GM19372 (cell line): ENCODE data around the gene SNX19.
A peak's percentile ranks its signal among the peaks of the same experiment; 100 is the strongest.
"Not testable (repeated sequence)": the region's sequence is repeated elsewhere in the genome, so short reads cannot be mapped to it uniquely, and the experiment has no call there.

Source experiments
- ATAC-seq: cut with Tn5 transposase; IDR thresholded peaks from one replicate; pipeline ENCODE4 v1.9.1; 2021; ENCODE audit warnings: mild to moderate bottlenecking, low read depth, moderate library complexity; ENCODE audit not compliant: unreplicated experiment

SNX19 gene

DNA sequence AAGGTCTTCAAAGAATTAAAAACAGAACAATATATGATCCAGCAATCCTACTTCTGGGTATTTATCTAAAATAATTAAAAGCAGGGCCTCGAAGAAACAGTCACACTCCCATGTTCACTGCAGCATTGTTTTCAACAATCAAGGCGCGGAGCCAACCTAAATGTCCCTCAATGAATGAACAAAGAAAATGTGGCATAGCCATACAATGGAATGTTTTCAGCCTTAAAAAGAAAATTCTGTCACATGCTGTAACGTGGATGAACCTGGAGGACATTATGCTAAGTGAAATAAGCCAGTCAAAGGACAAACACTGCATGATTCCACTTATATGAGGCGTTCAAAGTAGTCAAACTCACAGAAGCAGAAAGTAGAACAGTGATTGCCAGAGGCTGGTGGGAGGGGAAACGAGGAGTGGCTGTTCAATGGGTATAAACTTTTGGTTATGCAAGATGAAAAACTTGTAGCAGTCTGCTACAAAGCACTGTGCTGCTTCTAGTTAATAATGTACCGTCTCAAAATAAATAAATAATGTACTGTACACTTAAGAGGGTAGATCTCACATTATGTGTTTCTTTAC lies 41.2 kb downstream of the SNX19 start:
- ATAC-seq = no peak

GRCh38 chr11:130874396-130874795 lies 41.9 kb downstream of the SNX19 start:
- no peak for ATAC-seq

GRCh38 chr11:130873761-130874160 lies 42.5 kb downstream of the SNX19 start:
- no peak for ATAC-seq

- no peak for ATAC-seq
Measured at GRCh38 chr11:130872981-130873380, 43.3 kb downstream of the SNX19 start.

DNA sequence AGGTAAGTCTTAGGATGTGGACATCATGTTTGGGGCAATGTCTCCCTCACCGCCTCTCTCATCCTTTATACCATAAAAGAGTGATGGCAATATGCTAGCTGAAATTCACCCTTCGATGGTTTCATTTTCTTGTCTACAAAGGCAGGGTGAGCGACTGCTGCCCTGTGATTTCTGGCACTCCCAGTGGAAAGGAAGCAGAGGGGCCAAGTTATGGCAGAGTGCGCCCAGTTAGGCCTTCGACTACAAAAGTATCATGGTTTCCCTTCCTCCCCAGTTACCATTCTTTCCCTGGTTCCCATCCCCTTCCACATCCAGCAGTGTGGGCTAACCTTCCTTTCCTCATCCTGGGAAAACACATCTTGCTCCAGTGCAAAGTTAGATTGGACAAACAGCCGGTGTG lies 43.8 kb downstream of the SNX19 start:
- ATAC-seq = no peak

DNA sequence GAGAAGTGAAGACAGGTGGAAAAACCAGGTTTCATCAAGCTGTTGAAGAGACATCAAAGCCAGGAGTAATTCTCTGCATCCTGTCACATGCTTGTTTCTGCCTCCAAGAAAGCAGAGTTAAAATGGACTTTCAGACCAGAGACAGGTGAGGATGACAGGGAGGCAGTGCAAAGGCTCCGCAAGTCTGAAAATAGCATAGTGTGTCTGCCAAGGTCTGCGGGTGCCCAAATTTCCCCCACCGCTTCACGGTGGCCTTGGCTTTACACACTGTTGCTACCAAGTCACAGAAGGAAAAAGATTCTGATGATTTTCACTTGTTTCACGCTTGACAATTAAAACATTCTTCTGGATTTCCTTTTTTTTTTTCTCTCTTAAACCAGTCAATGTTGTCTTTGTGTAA lies 44.2 kb downstream of the SNX19 start:
- ATAC-seq = no peak

GRCh38 chr11:130871616-130872015 lies 44.7 kb downstream of the SNX19 start:
- no peak for ATAC-seq

DNA sequence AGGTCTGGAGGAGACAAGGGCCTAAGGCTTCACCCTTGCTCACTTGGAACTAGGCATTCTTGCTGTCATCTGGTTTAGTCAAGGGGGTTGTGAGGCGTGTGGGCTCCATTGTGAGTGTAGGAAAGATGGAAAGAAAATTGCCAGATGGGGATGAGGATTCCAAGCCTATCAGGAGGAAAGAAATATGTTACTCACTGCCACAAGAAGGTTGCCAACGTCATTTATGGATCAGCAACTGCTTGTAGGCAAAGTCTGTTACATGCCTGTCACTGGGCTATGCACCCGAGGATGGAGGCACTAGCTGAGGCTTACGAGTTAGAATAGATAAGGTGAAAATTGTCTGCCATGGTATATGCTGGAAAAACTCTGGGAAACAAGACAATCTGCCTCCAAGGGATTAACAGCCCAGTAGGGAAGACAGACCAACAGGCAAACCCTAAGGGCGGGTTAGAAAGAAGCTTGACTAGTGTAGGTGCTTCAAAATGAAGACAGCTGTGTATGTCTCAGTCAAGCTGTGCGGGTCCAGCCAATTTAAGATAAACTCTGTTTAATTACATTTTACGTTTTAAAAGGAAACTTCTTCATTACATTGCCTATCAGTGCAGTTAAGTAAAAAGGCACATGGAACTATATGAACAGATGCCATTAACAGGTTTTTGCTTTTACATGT lies 47.4 kb downstream of the SNX19 start:
- no peak for ATAC-seq

DNA sequence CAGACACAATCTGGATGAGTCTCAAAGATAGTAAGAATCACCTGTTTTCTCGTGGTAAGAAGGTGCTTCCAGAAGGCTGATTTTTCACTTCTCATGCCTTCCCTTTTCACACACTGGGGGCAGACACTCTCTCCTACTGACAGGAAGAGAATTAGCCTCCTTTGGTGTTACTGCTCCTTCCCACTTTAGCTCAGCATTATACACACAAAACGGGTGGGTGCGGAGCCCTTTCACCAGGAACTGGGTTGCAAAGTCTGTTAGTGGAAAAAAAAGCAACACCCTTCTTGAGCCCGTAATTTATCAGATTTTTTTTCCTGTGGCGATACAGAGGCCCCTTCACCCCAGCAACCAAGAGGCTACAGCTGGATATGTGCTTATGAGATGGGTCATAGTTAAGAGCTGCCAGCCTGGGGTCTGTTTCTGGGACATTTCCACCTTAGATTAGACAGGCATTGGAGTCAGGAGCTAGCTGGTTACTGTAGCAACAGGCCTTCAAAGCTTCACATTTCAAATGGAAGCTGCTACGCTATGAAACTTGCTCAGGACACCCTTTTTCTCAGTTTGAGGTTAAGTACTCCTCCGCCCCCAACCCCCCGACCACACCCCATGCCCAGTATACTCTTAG lies 48.1 kb downstream of the SNX19 start:
- no peak for ATAC-seq

DNA sequence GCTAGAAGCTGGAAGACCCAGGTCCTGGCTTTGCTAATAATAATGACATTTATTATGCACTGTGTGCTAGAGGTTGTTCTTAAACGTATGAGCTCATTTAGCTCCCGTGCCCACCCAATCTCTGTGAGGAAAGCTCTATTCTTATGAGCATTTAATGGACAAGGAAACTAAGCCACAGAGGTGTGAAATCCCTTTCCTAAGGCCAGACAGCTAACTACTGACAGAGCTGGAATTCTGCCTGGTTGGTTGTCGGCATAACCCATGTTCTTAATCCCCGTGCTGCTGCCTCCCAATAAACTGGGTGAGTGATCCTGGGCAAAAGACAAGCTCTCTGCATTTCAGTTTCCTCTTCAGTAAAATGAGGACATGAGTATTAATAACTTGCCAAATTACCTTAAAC lies 49.4 kb downstream of the SNX19 start:
- no peak for ATAC-seq

- ATAC-seq = no peak
Measured at GRCh38 chr11:130865774-130866114, 50.5 kb downstream of the SNX19 start.

- ATAC-seq = no peak
Measured at GRCh38 chr11:130865091-130865773, 51.0 kb downstream of the SNX19 start.

DNA sequence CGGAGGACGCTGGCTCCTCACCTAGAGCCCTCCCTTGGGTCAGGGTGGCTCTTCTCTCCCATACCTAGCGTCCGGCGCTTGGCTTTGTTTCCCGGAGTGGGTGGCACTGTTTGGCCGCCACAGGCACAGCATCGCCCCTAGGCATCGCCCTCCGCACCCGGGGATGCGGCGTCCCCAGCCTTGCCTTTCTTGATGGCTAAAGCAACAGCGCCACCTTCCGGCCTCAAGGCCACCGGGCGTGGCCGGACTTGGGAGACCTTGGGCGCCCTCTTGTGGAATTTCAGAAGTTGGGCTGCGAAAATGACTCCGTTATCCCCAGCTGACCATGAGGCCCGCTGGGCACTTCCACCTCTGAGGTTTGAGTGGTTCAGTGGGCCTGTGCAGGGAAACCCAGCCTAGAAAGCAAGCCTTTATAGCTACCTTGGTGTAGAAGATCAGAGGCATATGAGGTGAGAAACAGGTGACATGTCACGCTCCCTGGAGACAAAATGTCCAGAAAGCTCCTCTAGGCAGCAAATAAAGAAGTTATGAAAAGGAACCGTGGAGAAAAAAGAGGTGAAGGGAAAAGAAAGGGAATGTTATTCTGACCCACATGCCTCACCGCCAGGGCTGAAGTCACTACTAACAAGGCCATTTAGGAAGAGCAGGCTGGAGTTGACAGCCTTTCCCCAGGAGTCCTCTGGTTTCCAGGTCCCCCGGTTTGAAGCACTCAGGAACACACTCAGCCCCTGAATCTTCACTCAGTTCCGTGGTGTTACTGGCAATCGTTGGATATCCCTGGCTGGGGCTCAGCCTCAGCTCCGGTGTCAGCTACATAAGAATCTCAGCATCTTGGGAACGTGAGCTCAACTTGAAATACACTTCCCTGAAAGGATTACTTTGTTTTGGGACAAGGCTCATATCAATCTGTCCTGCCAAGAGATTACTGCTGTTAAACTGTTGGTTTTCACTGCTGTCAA lies 54.1 kb downstream of the SNX19 start:
- peak; percentile 85 for ATAC-seq

DNA sequence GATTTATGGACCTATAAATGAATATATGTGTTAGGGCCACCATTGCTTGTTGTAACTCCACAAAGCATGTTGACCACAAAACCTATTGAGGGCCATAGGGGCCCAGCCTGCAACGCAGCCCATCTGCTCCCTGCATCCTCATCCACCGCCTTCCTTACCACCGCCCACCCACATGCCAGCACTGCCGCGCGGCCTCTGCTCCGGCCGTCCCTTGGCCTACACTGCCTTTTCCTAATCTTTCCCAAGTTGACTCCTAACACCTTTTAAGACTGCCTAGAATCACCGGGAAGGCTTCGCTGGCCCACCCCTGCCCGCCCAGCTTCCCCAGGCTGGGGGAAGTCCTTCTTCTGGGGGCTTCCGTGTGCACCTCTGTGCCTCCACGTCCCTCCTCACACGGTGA lies 55.0 kb downstream of the SNX19 start:
- ATAC-seq = no peak

- no peak for ATAC-seq
Measured at GRCh38 chr11:130859886-130860285, 56.4 kb downstream of the SNX19 start.

DNA sequence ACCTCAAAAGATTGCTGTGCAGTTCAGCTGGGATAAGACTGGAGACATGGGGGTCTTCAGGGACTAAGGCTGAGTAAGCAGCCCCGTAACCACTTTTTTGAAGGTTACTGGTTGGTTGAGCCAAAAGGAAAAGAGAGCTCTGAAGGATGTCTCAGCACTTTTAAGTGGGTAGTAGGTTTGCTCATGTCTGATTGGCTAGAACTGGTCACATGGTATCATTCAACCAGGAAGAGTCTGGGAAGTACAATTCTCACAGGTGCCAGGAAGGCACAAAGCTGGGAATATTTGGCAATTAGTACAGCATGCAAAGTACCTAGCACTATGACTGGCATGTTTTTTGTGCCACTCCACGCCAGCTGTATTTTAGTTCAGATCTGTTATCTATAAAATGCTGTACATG lies 58.1 kb downstream of the SNX19 start:
- no peak for ATAC-seq

DNA sequence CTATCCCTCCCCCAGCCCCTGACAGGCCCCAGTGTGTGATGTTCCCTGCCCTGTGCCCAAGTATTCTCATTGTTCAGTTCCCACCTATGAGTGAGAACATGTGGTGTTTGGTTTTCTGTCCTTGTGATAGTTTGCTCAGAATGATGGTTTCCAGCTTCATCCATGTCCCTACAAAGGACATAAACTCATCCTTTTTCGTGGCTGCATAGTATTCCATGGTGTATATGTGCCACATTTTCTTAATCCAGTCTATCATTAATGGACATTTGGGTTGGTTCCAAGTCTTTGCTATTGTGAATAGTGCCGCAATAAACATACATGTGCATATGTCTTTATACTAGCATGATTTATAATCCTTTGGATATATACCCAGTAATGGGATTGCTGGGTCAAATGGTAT lies 60.6 kb downstream of the SNX19 start:
- not testable (repeated sequence) for ATAC-seq

DNA sequence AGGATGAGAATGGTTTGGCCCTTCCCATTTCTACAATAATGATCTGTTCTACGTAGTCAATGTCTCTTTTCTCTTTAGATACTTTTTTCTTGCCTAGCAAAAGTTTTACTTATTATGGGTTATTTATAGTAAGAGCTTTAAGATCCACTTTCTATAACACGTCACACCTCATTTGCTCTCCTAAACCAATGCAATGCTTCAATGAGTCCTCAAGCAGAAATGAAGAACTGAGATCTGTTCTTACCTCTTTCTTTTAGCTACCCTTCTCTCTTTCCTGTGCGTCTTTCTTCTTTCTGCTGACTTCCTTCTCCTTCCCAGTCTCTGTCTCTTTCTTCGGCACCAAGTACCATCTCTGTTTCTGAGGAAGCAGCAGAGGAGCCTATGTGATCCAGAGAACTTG lies 61.8 kb downstream of the SNX19 start:
- ATAC-seq = peak; percentile 68

- no peak for ATAC-seq
Measured at GRCh38 chr11:130852589-130852988, 63.7 kb downstream of the SNX19 start.

DNA sequence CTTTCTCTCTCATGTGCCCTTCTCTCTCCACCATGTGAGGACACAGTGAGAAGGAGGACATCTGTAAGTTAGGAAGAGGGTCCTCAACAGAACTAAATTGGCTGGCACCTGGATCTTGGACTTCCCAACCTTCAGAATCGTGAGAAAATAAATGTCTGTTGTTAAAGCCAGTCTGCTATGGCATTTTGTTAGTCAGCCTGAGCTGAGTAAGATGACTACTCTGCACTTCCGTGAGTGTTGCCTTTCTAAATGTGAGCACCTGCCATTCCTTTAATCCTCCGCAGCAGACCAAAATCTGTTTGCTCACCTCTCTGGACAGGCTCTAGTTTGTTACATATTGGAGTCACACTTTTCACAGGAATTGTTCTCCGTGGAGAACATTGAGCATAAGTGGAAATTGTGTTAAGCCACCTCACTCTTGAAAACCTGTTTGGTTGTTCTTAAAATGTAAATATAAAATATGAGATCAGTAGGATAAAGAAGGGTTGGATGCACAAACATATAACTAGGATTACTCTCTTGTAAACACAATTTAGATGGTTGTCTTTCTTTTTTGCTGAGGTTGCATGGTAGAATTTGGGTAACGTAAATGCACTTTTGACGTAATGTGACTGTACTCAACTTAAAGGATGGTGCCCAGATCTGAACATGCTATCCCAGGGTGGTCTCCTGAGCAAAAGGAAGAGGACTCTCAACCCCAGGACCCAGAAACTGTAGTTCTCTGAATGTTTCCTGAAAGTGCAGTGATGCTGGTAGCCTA lies 65.9 kb downstream of the SNX19 start:
- no peak for ATAC-seq
